A673 (cell line): ENCODE results near the gene NEK1. TPM values are rescaled to one million over a fixed set of nuclear protein-coding genes. Genes with fewer than 3 reads are reported as not detected.

ENCODE experiments used
- BruUV-seq: library from RNA; stranded (reverse); fragments of 400-500 nt; replicated peaks from 2 replicates; lab custom pipeline; 2021; lab: Mats Ljungman, UMichigan
- CTCF ChIA-PET: fragments of 300-600 bp; sonication (Branson Sonifier 250); formaldehyde crosslinking; loops from one replicate; lab custom pipeline; 2022; ENCODE audit warnings: antibody characterized with exemption; lab: Charles Lee
- POLR2A ChIA-PET: fragments of 300-600 bp; sonication (Branson Sonifier 250); formaldehyde crosslinking; loops from one replicate; lab custom pipeline; 2022; ENCODE audit warnings: antibody characterized with exemption; ENCODE audit not compliant: low non-redundant PET; lab: Charles Lee
- DNase-seq: peaks from one replicate; pipeline ENCODE4 v3.0.0-alpha.2; 2015; ENCODE audit warnings: low spot score
- H3K27ac ChIP-seq: fragments of 200-600 bp; sonication (generic); 2 replicates; pipeline ENCODE4 v1.5.1; 2016; ENCODE audit warnings: mixed run types, low read depth, mild to moderate bottlenecking, mixed read lengths, antibody characterized with exemption, low read length; ENCODE audit not compliant: poor library complexity, severe bottlenecking
- H3K27me3 ChIP-seq: fragments of 200-600 bp; sonication (generic); replicated peaks from 2 replicates; pipeline ENCODE4 v1.6.1; 2017; ENCODE audit warnings: mixed run types, low read depth, mild to moderate bottlenecking, mixed read lengths, antibody characterized with exemption, low read length; ENCODE audit not compliant: insufficient read depth, poor library complexity
- H3K36me3 ChIP-seq: fragments of 200-600 bp; sonication (generic); 2 replicates; pipeline ENCODE4 v1.6.1; 2016; ENCODE audit warnings: mixed run types, mild to moderate bottlenecking, mixed read lengths, antibody characterized with exemption, low read length; ENCODE audit not compliant: insufficient read depth, poor library complexity, severe bottlenecking
- H3K4me1 ChIP-seq: fragments of 200-600 bp; sonication (generic); 2 replicates; pipeline ENCODE4 v1.6.1; 2017; ENCODE audit warnings: mixed run types, mild to moderate bottlenecking, mixed read lengths, antibody characterized with exemption, low read length; ENCODE audit not compliant: insufficient read depth, poor library complexity, severe bottlenecking
- H3K4me3 ChIP-seq: fragments of 200-600 bp; sonication (generic); 2 replicates; pipeline ENCODE4 v1.5.1; 2016; ENCODE audit warnings: low read depth, mixed run types, mild to moderate bottlenecking, mixed read lengths, low read length; ENCODE audit not compliant: poor library complexity, severe bottlenecking
- H3K9me3 ChIP-seq: fragments of 200-600 bp; sonication (generic); 2 replicates; pipeline ENCODE4 v1.6.1; 2016; ENCODE audit warnings: mixed run types, low read depth, mild to moderate bottlenecking, mixed read lengths, antibody characterized with exemption, low read length; ENCODE audit not compliant: poor library complexity, severe bottlenecking
- EZH2 ChIP-seq: fragments of 200-600 bp; sonication (generic); IDR thresholded peaks from 2 replicates; pipeline ENCODE4 v1.6.1; 2017; ENCODE audit warnings: borderline replicate concordance, low read depth, mild to moderate bottlenecking, mixed read lengths, antibody characterized with exemption, low read length; ENCODE audit not compliant: poor library complexity, severe bottlenecking
- intact Hi-C: fragments of 100-400 bp; cut with micrococcal nuclease; formaldehyde crosslinking; loops from one replicate; pipeline ENCODE4 v1.10.0; 2022; ENCODE audit not compliant: unreplicated experiment
- total RNA-seq: library from RNA; stranded (reverse); gene quantifications from 2 replicates; pipeline ENCODE4 v1.2.3, GENCODE V29; 2021
- TF ChIP-seq, protein P1 (sequence below): fragments of 300-800, 200-600 bp; sonication (generic); conservative IDR thresholded peaks from 2 replicates; pipeline ENCODE4 v1.5.1; 2017; ENCODE audit warnings: low read depth, mild to moderate bottlenecking, antibody characterized with exemption, low read length, moderate library complexity, mixed read lengths

NEK1 gene
- total RNA-seq, 1 experiment from 2014 or later, result 12.9 TPM

- Histone ChIP-seq H3K9me3 (no peaks in the 10 kb centered on the region), H3K4me3 (no peak overlapping the region), H3K27me3 (no peaks in the 10 kb centered on the region), H3K27ac (no peak overlapping the region), H3K4me1 (no peaks in the 10 kb centered on the region), H3K36me3 (no peaks in the 10 kb centered on the region)
- DNase-seq, result no peak
- TF ChIP-seq, protein P1, sequence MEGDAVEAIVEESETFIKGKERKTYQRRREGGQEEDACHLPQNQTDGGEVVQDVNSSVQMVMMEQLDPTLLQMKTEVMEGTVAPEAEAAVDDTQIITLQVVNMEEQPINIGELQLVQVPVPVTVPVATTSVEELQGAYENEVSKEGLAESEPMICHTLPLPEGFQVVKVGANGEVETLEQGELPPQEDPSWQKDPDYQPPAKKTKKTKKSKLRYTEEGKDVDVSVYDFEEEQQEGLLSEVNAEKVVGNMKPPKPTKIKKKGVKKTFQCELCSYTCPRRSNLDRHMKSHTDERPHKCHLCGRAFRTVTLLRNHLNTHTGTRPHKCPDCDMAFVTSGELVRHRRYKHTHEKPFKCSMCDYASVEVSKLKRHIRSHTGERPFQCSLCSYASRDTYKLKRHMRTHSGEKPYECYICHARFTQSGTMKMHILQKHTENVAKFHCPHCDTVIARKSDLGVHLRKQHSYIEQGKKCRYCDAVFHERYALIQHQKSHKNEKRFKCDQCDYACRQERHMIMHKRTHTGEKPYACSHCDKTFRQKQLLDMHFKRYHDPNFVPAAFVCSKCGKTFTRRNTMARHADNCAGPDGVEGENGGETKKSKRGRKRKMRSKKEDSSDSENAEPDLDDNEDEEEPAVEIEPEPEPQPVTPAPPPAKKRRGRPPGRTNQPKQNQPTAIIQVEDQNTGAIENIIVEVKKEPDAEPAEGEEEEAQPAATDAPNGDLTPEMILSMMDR, result no peak
- TF ChIP-seq EZH2, result no peak
- ChIA-PET CTCF (no interaction called here), POLR2A (no interaction called here)
- intact Hi-C loops, result no loop called here
- BruUV-seq, result no TSS peak
These were observed 71.6 kb downstream of the NEK1 start for GRCh38 chr4:169540774-169541173.

DNA sequence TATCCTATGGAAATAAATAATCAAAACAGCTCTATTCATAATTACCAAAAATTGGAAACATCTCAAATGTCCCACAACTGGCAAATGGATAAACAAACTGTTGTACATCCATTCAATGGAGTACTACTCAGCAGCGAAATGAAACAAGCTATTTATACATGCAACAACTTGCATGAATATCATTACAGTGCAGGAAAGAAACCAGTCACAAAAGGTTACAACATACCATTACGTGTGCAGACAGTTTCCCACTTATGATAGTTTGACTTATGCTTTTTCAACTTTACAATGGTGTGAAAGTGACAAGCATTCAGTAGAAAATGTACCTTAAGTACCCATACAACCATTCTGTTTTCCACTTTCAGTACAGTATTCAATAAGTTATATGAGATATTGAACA, 82.3 kb downstream of the NEK1 start:
- Histone ChIP-seq H3K27ac (no peak overlapping the region), H3K36me3 (no peaks in the 10 kb centered on the region), H3K4me1 (no peaks in the 10 kb centered on the region), H3K9me3 (no peaks in the 10 kb centered on the region), H3K27me3 (no peaks in the 10 kb centered on the region), H3K4me3 (no peak overlapping the region)
- no TSS peak for BruUV-seq
- ChIA-PET CTCF (interaction anchor here (0.6 kb wide), 1 partner anchor 51 kb away, joined by 3 read pairs; no protein-coding TSS in a partner anchor), POLR2A (no interaction called here)
- no peak for TF ChIP-seq EZH2
- TF ChIP-seq, protein P1, result no peak
- no peak for DNase-seq
- intact Hi-C loops, result no loop called here

- DNase-seq, result no peak
- intact Hi-C loops, result no loop called here
- no TSS peak for BruUV-seq
These were observed 88.6 kb downstream of the NEK1 start for GRCh38 chr4:169523796-169524195.

More at GRCh38 chr4:169523796-169524195, 88.6 kb downstream of the NEK1 start:
- H3K9me3 ChIP-seq, result no peaks in the 10 kb centered on the region
- no peaks in the 10 kb centered on the region for H3K4me1 ChIP-seq
- H3K27me3 ChIP-seq, result no peaks in the 10 kb centered on the region
- no peaks in the 10 kb centered on the region for H3K36me3 ChIP-seq
- TF ChIP-seq EZH2, result no peak
- TF ChIP-seq, protein P1, result no peak
- no peak overlapping the region for H3K27ac ChIP-seq
- CTCF ChIA-PET, result no interaction called here
- POLR2A ChIA-PET, result no interaction called here
- no peak overlapping the region for H3K4me3 ChIP-seq
